NB4 (cell line): ENCODE measurements around the gene NHS.

Source experiments
- DNase-seq: peaks from one replicate; pipeline ENCODE4 v3.0.0; 2010; ENCODE audit warnings: low read depth
- H3K4me3 ChIP-seq: one replicate; pipeline ENCODE4 v1.5.1; 2011; ENCODE audit warnings: mild to moderate bottlenecking, low read depth, low read length, moderate library complexity
- CTCF ChIP-seq: IDR thresholded peaks from one replicate; pipeline ENCODE4 v1.5.1; 2012; ENCODE audit warnings: low read depth, low read length
- MAX ChIP-seq: IDR thresholded peaks from 2 replicates; pipeline ENCODE4 v1.6.1; 2011; ENCODE audit warnings: low read depth, low read length
- MYC ChIP-seq: IDR thresholded peaks from 2 replicates; pipeline ENCODE4 v1.6.1; 2011; ENCODE audit warnings: low read depth, low read length
- POLR2A ChIP-seq: IDR thresholded peaks from 2 replicates; pipeline ENCODE4 v1.6.1; 2011; ENCODE audit warnings: mild to moderate bottlenecking; ENCODE audit not compliant: insufficient read length; ENCODE audit errors: extremely low read depth

The NHS gene

GRCh38 chrX:17425551-17425950, 50.6 kb downstream of the NHS start:
- no peak overlapping the region for H3K4me3 ChIP-seq
- TF ChIP-seq MYC (no peak), CTCF (no peak), POLR2A (no peak), MAX (no peak)
- no peak for DNase-seq

GRCh38 chrX:17431171-17431570, 56.2 kb downstream of the NHS start:
- no peak for DNase-seq
- TF ChIP-seq MYC (no peak), MAX (no peak), POLR2A (no peak), CTCF (no peak)
- no peak overlapping the region for H3K4me3 ChIP-seq

- DNase-seq = no peak
- H3K4me3 ChIP-seq = no peak overlapping the region
- TF ChIP-seq POLR2A (no peak), MYC (no peak), MAX (no peak), CTCF (no peak)
These were observed 57.2 kb downstream of the NHS start for GRCh38 chrX:17432158-17432557.

- no peak overlapping the region for H3K4me3 ChIP-seq
- DNase-seq = no peak
- TF ChIP-seq MAX (no peak), POLR2A (no peak), MYC (no peak), CTCF (no peak)
These were observed 59.0 kb downstream of the NHS start for GRCh38 chrX:17433965-17434364.

GRCh38 chrX:17435476-17435875, 60.5 kb downstream of the NHS start:
- no peak for TF ChIP-seq CTCF
- no peak for TF ChIP-seq POLR2A
- no peak for TF ChIP-seq MYC
- no peak for TF ChIP-seq MAX
- DNase-seq = no peak
- H3K4me3 ChIP-seq = no peak overlapping the region

GRCh38 chrX:17438221-17438620, 63.2 kb downstream of the NHS start:
- TF ChIP-seq CTCF (no peak), POLR2A (no peak), MAX (no peak), MYC (no peak)
- H3K4me3 ChIP-seq = no peak overlapping the region
- DNase-seq = no peak
